HG02759 (cell line): Measurements from ENCODE around the gene C1orf116.
"Not testable (repeated sequence)": the region's sequence is repeated elsewhere in the genome, so short reads cannot be mapped to it uniquely, and the experiment has no call there.

ENCODE experiments used
- ATAC-seq: cut with Tn5 transposase; IDR thresholded peaks from one replicate; pipeline ENCODE4 v1.9.1; 2021; ENCODE audit warnings: mild to moderate bottlenecking, moderate library complexity; ENCODE audit not compliant: unreplicated experiment

C1orf116 gene

GRCh38 chr1:207059881-207060280, 27.3 kb upstream of the C1orf116 start:
- no peak for ATAC-seq

GRCh38 chr1:207058878-207059867, 26.6 kb upstream of the C1orf116 start:
- ATAC-seq: no peak

GRCh38 chr1:207058252-207058651, 25.7 kb upstream of the C1orf116 start:
- no peak for ATAC-seq

- no peak for ATAC-seq
These were observed 24.1 kb upstream of the C1orf116 start for GRCh38 chr1:207056673-207057072.

GRCh38 chr1:207055386-207056001, 22.9 kb upstream of the C1orf116 start:
- no peak for ATAC-seq

- no peak for ATAC-seq
These were observed 21.9 kb upstream of the C1orf116 start for GRCh38 chr1:207054491-207054890.

- ATAC-seq: peak; percentile 83
These were observed 20.6 kb upstream of the C1orf116 start, which contains the start of gene PFKFB2 for GRCh38 chr1:207052911-207053769. Gene PFKFB2 (plus strand): TSS chr1:207053275. CDS start chr1:207054718, 1,443 bp downstream.

GRCh38 chr1:207051191-207051943, 18.8 kb upstream of the C1orf116 start, which contains the start of gene YOD1:
Gene YOD1 (minus strand): TSS chr1:207051208. CDS start chr1:207051030, 178 bp downstream.
- ATAC-seq: no peak

- ATAC-seq: peak; percentile 56
These were observed 18.1 kb upstream of the C1orf116 start for GRCh38 chr1:207050480-207051190.

GRCh38 chr1:207049974-207050391, 17.4 kb upstream of the C1orf116 start:
- ATAC-seq: peak; percentile 32

- no peak for ATAC-seq
These were observed 17.0 kb upstream of the C1orf116 start for GRCh38 chr1:207049514-207049913.

- no peak for ATAC-seq
These were observed 16.5 kb upstream of the C1orf116 start for GRCh38 chr1:207049054-207049453.

GRCh38 chr1:207048041-207048440, 15.5 kb upstream of the C1orf116 start:
- ATAC-seq: no peak

- no peak for ATAC-seq
These were observed 14.9 kb upstream of the C1orf116 start for GRCh38 chr1:207047505-207047904.

- ATAC-seq: no peak
These were observed 12.9 kb upstream of the C1orf116 start for GRCh38 chr1:207045453-207045852.

- ATAC-seq: not testable (repeated sequence)
These were observed 8.8 kb upstream of the C1orf116 start for GRCh38 chr1:207041397-207041796.

GRCh38 chr1:207040181-207040533, 7.6 kb upstream of the C1orf116 start:
- no peak for ATAC-seq

GRCh38 chr1:207039380-207040180, 7.0 kb upstream of the C1orf116 start:
- no peak for ATAC-seq

GRCh38 chr1:207036865-207037264, 4.3 kb upstream of the C1orf116 start:
- no peak for ATAC-seq
